K562 (cell line): ENCODE results near the gene KCTD13.
"Not testable (repeated sequence)": the region's sequence is repeated elsewhere in the genome, so short reads cannot be mapped to it uniquely, and the experiment has no call there.

Source experiments
- CHD7 ChIP-seq: fragments of 200-600 bp; sonication (generic); IDR thresholded peaks from one replicate; pipeline ENCODE4 v1.6.1; 2012; ENCODE audit warnings: mild to moderate bottlenecking, low read depth, low read length, inconsistent platforms
- EGR1 ChIP-seq: fragments of 450-650 bp; conservative IDR thresholded peaks from 2 replicates; pipeline ENCODE4 v1.6.1; 2017; ENCODE audit warnings: mild to moderate bottlenecking
- ELF1 ChIP-seq: fragments of 200-800 bp; sonication (Bioruptor generic); IDR thresholded peaks from 2 replicates; pipeline ENCODE4 v1.6.1; 2016; ENCODE audit warnings: missing genetic modification characterization, missing compliant biosample characterization
- FOXA1 ChIP-seq: fragments of 450-650 bp; IDR thresholded peaks from 2 replicates; pipeline ENCODE4 v1.6.1; 2016; ENCODE audit warnings: mild to moderate bottlenecking, borderline replicate concordance
- GABPB1 ChIP-seq: sonication (generic); formaldehyde crosslinking; IDR thresholded peaks from 2 replicates; pipeline ENCODE4 v1.8.0; 2022; ENCODE audit warnings: mild to moderate bottlenecking, missing genetic modification reagents
- HMG20A ChIP-seq: fragments of 450-650 bp; formaldehyde crosslinking; conservative IDR thresholded peaks from 2 replicates; pipeline ENCODE4 v1.4.0; 2020; ENCODE audit warnings: mild to moderate bottlenecking, mixed read lengths
- RAD51 ChIP-seq: fragments of 450-650 bp; IDR thresholded peaks from 2 replicates; pipeline ENCODE4 v1.7.1; 2016; ENCODE audit warnings: low read depth, mild to moderate bottlenecking, borderline replicate concordance
- ZNF561 ChIP-seq: fragments of 450-650 bp; formaldehyde crosslinking; conservative IDR thresholded peaks from 2 replicates; pipeline ENCODE4 v1.4.0; 2020; ENCODE audit warnings: mild to moderate bottlenecking, moderate library complexity

DNA sequence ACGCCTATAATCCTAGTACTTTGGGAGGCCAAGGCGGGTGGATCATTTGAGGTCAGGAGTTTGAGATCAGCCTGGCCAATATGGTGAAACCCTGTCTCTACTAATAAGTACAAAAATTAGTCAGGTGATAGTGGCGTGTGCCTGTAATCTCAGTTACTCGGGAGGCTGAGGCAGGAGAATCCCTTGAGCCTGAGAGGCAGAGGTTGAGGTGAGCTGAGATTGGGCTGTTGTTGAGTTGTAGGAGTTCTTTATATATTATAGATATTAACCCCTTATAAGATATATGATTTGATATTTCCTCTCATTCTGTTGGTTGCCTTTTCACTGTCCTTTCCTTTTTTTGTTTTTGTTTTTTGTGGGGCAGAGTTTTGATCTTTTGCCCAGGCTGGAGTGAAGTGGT lies 33.8 kb upstream of the KCTD13 start:
- TF ChIP-seq GABPB1 (CRISPR knock-in tag); ZNF561 (CRISPR knock-in tag); HMG20A; RAD51; CHD7; EGR1; ELF1; FOXA1: not testable (repeated sequence)
